ENCODE data around the gene MAPKAP1.

GRCh38 chr9:125455132-125455531 is 251.9 kb downstream of the MAPKAP1 start:
- TF ChIP-seq EZH2phosphoT487 (IDR thresholded peaks at IDR 0.05; ENCODE audit: insufficient read depth, low read depth) (no peak), EZH2 (IDR thresholded peaks at IDR 0.05; ENCODE audit: insufficient read depth, poor library complexity, severe bottlenecking) (no peak)

Data from GM23248 (cell line).